HG03025 (cell line): ENCODE results near the gene MTSS2.

Experiments
- ATAC-seq: cut with Tn5 transposase; IDR thresholded peaks from one replicate; pipeline ENCODE4 v1.9.1; 2021; ENCODE audit warnings: mild to moderate bottlenecking, moderate library complexity; ENCODE audit not compliant: unreplicated experiment, low FRiP score

MTSS2 gene

DNA sequence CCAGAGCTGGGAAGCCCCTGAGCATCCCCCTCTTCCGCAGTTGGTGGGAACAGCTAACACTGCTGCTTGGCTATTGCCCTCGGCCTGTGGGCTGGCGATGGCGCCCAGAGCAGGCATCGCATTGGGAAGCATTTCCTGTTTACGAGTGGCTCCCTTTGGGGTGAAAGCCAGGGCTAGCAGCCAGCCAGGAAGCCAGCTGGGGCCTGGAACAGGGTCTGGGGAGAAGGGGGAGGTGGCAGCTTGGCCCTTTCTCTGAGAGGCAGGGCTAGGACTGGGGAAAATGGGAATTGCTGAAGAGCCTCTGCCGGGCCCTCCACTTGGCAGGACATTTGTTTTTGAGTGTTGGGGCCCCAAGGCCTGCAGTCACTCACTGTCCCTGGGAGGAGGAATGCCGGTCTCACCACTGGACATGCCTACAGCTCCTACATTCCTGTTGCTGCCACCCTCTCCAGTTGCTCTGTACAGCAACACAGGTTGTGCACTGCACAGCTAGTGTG lies 2.4 kb upstream of the MTSS2 start:
- ATAC-seq = no peak

DNA sequence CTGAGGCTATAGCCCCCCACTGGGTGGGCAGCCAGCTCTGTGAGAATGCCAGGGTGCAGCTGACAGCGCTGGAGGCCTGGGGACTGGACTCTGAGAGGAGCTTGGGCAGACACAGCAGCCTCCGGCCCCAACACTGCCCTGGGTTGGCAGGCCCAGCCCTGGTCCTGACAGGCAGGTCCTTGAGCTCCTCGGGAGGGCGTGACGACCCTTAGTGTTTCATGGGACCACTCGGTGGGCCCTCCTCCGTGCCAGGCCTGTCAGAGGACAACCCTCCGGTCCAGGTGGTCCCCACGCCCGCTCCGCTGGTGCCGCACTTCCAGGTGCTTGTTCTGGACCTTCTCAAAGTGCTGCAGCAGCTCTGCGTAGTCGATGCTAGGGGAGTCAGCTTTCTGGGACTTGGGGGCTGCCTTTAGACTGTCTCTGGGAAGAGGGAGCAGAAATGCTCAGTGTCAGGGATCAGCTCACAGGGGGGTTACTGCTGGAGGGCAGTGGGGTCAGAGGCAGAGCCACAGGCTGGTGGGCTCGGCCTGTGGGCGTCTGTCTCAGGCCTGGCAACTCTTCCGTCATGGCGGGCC lies 1.9 kb upstream of the MTSS2 start:
- ATAC-seq = no peak

DNA sequence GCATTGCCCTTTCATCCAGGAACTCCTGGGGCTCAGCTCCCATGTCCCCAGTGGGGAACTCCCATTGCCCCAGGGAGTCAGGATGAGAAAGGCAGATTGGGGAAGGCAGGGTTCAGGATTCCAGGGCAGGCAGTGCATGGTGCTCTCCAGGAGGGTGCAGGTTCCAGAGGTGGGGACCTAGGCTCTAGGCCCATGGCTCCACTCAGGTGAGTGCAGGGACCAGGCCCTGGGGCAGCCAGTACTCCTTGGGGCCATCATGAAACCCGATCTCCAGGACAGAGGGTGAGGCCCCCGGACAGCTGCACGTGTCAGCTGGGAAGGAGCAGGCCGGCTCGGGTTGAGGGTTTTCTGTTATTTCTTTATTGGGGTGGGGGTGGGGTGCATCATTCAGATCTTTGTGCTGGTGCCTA lies 1.3 kb upstream of the MTSS2 start:
- ATAC-seq = no peak

DNA sequence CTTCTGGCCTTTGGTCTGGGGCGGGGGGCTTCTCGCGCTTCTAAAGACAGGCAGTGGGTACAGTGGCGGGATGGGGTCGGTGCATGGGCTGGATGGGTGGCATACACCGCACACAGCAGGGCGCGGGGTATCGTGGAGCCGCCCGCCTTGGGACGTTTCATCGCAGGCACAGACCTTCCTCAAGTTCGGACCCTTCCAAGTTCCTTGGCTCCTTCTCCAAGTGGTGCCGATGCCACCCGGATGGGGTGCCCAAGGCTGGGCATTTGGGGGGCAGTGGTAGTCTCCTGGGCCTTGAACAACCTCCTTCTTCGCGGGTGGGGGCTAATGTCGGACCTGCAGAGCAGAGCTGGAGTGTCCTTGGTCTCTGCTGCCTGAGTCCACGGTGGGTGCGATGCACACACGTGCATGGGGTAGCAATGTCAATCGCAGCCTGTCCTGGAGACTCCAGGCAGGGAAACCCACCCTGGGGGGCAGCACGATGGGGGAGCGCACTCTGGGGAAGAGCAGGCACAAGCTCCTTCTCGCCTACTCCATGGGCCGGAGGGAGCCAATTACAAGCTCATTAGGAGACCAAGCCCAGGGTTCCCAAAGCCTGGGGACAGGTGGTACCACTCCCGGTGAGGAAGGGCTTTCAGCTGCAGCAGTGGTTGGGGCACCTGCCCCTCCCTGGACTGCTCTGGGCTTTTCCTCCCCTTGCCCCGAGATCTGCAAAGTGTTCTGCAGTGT lies 686 bp upstream of the MTSS2 start:
- no peak for ATAC-seq

DNA sequence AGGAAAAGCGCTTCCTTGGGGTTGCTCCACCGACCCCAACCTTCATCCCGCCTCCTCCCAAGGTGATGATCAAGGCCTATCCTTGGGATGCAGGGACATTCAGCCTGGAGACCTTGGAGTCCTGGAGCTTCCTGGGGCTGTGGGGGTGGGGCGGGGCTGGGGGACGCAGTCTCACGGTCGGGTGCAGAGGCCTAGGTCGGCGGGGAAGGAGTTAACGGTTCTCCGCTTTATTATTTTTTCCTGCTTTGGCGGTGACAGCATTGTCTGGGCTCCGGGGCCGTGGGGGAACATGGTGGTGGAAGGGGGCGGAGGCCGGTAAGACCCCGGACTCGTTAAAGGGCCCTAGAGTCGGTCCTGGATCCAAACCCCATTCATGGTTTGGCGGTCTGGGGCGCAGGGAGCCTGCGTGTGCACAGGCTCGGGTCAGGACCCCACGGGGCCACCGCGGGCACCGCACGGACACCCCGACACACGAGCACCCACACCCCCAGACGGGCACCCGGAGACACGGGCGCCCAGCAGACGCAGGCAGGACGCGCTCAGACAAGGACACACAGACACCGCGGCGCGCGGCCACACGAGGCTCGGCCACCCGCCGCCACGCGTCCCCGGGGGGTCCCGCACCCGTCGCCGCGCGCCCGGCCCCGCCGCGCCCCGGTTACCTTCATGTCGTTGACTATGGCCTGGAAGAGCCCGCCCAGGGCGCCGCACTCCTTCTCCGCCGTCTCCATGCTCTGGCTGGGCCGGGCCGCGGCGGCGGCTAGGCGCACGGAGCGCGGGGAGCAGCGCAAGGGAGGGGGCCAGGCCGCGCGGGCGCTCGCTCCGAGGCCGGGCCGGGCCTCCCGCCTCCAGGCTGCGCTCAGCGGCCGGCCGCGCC lies 554 bp downstream of the MTSS2 start:
- no peak for ATAC-seq

DNA sequence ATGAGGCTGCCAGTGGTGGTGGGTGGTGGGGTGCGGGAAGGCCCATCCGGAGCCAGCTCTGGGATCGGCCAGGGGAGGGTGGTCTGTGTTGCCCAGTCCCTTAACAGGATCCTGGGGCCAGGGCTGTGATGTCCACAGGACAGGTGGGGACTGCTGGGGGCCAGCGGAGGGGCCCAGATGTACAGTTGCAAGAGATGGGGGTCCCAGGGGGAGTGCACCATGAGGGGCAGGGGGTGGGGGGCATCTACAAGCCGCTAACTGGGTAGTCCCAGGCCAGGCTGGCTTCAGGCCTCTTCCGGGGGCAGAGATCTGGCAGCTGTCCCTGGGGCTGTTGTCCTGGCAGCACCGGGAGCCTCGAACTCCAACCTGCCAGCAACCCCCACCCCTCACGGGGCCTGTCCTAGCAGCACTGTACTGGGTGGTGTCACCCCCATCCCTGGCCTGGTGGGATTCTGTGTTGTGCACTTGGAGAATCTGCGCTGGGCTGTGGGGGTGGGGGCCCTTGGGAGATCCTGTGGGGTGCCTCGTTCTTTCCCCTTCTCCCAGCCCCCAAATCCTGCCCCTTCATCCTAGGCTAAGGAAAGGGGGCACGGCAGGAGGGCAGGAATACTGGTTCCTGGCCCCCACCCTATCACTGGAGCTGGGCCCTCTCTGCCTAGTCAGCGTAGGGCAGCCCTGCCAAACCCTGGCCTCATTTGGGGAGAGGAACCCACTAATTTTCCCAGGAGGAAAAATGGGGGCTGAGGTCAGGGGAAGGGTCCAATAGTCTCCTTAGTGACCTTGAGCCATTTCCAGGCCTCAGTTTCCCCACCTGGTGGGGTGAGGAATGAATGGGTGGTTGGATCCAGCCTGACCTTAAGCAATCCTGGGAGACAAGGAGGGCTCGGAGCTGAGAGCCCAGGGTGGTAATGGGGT lies 1.4 kb downstream of the MTSS2 start:
- no peak for ATAC-seq

DNA sequence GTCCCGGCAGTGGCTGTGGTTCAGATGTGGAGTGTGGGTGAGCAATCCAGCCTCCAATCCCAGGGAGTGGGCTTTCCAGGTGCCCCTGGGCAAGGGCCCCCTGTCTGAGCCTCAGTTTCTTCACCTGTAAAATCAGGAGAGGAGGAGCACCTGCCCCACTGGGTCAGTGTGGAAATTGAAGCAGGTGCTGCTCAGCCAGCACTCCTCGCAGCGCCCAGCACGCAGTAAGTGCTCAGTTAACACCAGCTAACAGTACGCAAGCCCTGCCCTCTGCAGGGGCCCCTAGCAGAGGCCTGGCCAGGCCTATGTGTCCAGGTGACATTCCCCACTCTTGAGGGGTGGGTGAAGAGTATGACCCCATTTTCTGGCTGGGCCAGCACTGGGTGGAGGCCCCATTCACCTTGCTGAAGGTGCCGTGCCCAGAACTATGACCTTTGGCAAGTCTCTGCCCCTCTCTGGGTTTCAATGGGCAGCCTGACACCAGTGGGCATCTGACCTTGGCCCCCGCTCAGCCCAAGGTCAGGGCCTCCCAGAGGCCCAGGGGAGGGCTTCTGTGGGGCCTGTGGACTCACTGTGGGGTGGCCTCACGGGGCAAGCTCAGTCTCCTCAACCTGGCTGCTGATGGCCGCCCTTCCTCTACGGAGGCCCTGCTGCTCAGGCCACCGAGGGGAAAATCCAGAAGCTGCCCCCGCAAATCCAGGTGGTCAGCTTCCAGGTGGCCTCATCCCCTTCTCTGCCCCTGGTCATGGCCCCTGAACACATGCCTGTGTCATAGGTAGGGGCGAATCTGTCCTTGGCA lies 2.5 kb downstream of the MTSS2 start:
- ATAC-seq = no peak

DNA sequence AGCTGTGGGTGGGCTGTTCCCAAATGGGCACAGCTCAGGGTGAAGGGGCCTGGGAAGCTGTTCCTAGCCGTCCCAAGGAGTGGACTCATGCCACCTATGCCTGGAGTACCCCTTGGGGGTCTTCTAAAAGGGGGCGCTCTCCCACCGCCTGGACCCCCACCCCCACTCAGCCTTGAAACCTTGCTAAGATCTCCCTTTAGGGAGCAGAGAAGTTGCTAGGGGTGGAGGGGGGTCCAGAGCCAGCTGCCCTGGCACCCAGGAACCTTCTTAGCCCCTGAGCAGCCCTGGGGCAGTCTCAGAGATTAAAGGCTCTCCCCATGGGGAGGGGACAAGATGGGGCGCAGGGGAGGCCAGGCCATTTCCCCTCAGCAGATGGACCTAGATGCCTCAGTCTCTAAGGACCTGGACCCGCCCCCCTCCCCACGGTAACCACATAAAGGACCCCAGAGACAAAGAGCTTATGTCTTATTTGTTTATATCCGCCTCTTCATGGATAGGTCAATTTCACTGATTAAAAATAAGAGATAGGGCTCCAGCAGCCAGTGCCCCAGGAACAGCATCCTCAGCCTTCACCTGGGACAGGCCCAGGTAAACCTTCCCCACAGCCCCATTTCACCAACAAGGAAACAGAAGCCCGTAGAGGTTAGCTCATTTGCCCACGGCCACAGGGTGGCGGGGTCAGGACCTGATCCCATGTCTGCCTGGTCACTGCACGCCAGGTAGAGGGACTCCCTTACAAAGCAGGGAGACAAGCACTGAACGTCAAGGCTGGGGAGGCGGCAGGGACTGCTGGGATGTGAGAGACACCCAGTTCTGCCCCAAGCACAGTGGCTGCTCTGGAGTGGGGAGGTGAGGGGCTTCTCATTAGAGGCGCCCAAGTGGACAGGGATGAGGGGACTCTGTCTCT lies 3.4 kb downstream of the MTSS2 start:
- ATAC-seq = no peak

DNA sequence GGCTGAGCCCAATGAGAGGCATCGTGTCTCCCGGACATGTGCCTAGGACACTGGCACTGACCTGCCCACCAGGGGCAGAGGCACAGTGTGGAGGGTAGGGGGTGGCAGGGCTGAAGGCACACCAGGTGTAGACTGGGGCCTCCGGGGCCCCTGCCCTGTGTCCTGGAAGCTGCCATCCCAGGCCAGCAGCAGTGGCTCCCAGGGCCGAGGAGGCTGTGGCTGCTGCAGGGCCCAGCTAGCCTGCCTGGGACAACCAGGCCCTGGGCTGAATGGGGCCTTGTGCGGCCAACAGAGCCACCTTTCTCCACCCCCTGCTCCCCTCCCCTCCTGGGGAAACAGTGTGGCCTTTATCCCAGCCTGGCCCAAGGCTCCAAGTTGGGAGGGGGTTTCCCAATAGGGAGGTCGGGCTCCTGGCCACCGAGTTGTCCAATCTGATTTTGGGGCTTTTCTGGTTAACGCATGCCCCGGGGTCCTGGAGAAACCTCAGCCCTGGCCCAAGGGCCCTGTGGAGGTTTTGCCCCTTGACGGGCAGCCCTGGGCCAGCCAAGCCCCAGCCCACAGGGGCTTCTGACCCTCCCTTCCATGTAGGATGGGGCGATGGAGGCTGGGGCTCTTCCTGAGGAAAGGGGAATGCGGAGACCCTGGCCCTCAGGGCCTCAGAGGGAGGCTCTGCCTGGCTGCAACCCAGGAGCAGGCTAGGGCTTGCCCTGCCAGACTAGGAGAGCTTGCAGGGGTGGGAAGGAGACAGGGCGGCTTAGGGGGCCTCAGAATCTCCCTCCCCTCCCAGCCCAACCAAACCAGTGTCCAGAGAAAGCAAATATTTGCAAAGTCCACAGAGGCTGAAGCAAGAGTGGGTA lies 4.2 kb downstream of the MTSS2 start:
- ATAC-seq = no peak

DNA sequence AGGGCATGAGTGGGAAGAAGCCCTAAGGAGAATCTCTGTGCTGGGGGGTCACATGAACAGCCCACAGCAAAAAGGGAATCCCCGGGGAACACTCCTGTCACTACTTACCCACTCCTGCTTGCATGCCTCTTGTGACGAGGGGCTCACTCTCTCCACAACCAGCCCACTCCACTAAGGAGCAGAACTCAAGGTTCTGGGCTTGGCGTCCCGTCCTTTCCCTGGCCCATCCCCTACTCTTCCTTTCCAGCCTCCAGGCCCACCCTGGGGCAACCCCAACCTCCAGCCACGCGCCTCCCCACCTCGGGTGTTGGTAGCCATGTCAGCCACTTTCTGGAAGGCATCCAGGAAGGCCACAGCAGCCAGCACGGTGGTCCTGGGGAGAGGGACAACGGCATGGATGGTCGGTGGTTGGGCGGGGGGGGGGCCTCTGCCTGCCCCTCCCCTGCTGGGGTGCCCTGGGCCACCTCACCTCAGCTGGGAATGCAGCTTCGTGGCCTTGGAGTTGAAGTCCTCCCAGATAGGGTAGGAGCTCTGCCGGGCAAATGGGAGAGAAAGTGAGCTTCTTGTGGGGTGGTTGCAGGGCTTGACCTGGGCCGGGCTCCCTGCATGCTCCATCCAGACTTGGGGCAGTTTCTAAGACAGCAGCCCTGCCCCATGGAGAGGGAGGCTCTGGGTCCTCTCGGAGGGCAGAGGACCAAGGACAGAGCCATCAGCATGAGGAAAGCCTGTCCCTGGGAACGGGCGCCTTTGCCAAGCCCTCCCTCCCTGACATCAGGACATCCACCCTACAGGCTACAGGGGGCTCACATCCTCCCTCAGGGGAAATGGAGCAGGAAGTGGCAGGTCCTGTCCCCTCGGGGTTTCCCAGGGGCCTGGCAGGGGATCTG lies 5.1 kb downstream of the MTSS2 start:
- ATAC-seq = no peak

DNA sequence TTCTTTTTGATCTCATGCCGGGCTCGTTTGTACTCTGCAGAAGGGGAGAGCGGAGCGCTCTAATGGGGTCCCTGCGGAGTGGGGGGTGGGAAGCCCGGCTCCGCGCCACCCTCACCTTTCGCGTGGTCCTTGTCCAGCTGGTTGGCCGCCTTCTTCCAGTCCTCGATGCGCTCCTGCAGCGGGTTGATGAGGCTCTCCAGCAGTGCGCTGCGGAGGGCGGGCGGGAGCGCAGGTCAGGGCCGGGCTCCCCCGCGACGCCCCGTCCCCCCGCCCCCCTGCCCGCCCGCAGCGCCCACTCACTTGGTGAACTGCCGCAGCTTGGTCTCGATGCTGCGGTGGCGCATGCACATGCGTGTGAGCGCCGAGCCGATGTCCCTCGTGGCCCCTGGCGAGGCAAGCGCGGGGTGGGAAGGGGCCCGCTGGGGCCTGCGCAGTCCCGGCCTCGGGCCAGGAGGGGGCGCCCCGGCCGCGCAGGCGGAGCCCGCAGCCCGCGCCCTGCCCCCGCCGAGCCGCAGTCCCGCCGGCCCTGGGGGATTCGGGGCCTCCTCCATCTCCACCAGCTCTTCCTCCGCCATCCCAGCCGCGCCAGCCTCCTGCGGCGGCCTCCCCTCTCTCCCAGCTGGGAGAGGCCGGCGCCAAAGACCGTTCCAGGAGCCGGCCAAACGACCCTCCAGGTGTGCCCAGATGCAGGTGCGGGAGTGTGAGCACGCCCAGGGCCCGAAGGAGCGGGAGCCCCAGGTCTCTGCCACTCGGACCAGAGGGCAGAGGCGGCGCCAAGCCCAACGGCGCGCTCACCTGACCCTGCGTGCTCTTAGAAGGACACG lies 6.0 kb downstream of the MTSS2 start:
- ATAC-seq = no peak

DNA sequence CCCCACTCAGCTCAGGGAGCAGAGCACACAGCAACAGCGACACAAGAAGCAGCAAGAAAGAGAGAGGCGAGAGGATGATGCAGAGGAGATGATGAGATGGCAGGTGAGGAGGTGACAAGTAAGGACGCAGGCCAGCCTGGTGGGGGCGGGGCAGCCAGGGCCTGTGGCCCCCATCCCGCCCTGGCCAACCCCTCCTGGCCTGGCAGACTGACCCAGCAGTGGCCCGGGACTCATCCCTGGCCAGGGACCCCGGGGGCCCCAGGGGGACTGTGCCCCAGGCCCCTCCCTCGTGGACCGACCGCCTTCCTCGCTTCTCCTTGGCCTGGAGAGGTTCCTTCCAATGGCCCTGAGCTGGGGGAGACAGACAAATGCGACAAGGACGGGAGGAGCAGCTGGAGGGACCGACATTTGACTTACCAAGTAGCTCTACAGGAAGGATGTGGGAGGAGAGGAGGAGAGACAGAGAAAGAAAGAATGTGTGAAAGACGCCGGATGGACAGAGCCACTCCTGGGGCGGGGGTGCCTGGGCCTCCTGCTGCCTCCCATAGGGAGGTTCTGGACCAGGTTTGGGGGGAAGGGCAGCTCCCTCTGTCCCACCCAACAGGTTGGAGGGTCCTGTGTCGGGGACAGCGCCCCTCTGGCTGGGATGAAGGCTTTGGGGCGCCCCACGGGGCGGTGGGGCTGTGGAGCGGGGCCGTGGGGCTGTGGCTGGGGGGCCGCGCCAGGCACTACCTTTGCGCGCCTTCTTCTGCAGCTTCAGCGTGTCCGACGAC lies 6.8 kb downstream of the MTSS2 start:
- no peak for ATAC-seq

DNA sequence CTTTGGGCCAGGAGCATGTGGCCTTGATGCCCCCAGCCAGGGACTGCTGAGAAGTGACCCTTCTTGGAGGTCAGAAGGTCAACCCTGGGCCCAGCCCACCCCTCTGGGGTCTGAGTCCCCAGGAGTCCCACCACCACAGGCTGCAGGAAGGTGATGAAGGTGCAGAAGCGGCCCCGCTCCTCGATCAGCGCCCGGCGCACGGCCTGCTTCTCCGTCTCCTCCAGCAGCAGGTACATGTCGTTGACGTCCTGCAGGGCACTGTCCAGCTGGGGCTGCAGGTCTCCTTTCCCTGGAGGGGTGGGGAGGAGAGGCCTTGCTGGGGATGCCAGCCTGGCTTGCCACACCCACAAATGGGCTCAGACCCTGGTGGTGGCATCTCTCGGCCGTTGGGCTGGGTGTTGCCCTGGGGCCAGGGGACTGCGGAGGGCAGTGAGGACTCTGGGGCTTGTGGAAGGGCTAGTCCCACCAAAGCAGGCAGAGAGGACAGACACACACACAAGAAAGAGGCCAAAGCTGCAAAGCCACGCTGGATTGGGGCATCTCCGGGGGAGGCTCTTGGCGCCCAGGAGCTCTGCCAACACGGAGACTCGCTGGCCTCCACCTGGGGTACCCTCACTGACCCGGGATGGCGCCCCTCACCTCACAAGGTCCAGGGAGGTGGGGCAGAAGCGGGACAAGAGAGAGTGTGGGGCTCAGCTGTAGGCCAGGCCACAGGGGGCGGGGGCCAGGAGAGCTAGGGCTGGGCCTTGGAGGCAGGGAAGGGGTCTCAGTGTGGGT lies 7.5 kb downstream of the MTSS2 start:
- no peak for ATAC-seq

DNA sequence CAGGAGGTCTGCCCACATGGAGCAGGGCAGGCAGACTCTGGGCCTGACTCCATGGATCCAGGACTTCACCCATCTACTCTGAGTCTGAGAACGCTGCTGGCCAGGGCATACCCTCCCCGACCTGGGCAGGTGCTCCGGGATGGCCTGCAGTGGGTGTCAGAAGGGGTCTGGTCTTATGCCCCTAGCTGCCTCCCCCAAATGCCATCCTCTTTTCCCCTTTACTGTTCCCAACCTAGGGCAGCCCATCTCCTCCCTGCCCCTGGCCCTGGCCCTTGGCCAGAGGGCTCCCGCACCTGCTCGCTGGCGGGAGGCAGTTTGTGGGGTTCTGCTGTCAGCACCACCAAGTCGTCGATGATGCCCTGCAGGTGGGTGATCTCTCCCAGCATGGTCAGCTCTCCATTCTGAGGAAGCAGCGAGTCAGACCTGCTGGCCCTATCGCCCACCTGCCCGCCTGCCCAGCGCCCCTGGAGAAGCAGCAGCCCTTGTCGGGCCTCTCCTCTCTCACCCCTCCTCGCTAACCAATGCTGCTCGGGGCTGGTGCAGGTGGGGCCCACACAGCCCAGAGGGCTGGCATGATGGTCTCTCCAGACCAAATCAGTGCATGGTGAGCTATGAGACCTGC lies 8.2 kb downstream of the MTSS2 start:
- no peak for ATAC-seq
